Thymus (tissue), 11 donors: ENCODE data around the gene LHFPL2. TPM values are rescaled to one million over a fixed set of nuclear protein-coding genes. Genes with fewer than 3 reads are reported as not detected.

ENCODE experiments used
- DNase-seq, 9 donors: peaks; one replicate each; pipeline ENCODE4 v3.0.0-alpha.2; 2013; ENCODE audit warnings: low spot score in 9 of 9, low read depth in 6 of 9, missing footprints in 1 of 9
- H3K27ac ChIP-seq, 2 donors: one replicate each; pipeline ENCODE4 v1.5.1; 2013; ENCODE audit warnings: control low read depth in 1 of 2, low read depth in 1 of 2, low read length in 1 of 2, mild to moderate bottlenecking in 1 of 2, moderate library complexity in 1 of 2
- H3K27me3 ChIP-seq, 2 donors: one replicate each; pipeline ENCODE4 v1.5.1; 2013; ENCODE audit warnings: low read length in 1 of 2; ENCODE audit not compliant: control insufficient read depth in 2 of 2, insufficient read depth in 1 of 2
- H3K36me3 ChIP-seq, 2 donors: one replicate each; pipeline ENCODE4 v1.5.1; 2013; ENCODE audit warnings: low read length in 1 of 2, mild to moderate bottlenecking in 1 of 2, moderate library complexity in 1 of 2; ENCODE audit not compliant: control insufficient read depth in 2 of 2, insufficient read depth in 2 of 2
- H3K4me1 ChIP-seq, 2 donors: one replicate each; pipeline ENCODE4 v1.5.1; 2013; ENCODE audit warnings: low read length in 2 of 2; ENCODE audit not compliant: control insufficient read depth in 2 of 2, insufficient read depth in 2 of 2
- H3K4me3 ChIP-seq, 2 donors: one replicate each; pipeline ENCODE4 v1.5.1; 2013; ENCODE audit warnings: low read length in 2 of 2, control low read depth in 1 of 2, mild to moderate bottlenecking in 1 of 2
- H3K9me3 ChIP-seq, 2 donors: one replicate each; pipeline ENCODE4 v1.5.1; 2013; ENCODE audit warnings: low read length in 1 of 2, mild to moderate bottlenecking in 1 of 2; ENCODE audit not compliant: control insufficient read depth in 2 of 2, insufficient read depth in 1 of 2
- WGBS: extraction: QIAGEN DNeasy Blood & Tissue Kit; methylation state at CpG from one replicate; pipeline ENCODE4 v1.1.7; 2013; 5-methylcytosine and 5-hydroxymethylcytosine counted together
- polyA plus RNA-seq: library from polyadenylated mRNA; stranded (reverse); fragments of 200-250 nt; gene quantifications from one replicate; pipeline ENCODE4 v1.2.3, GENCODE V29; 2013
- total RNA-seq: library from RNA; stranded (reverse); fragments of 120-200 nt; gene quantifications from one replicate; pipeline ENCODE4 v1.2.4, GENCODE V29; 2013
- donor health status: healthy.

LHFPL2 gene
- total and polyA plus RNA-seq, 2 donors = 9.1 to 21.4 TPM

DNA sequence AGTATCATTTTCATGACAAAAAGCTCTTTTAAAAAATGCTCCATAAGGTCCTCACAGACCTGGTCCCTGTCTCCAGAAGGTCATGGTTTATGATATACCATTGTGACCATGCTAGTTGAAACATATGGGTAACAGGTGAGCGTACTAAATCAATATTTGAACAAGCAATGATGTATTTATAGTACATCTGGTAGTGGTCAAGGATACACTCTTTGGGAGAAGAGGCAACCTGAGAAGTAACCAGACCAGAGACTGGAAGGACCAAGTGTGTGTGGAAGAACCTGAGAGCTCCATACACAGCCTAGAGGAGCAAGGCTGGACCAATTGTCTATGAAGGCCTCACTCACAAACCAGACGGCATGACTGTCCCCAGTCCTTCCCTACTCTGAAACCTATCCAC lies 55.1 kb downstream of the LHFPL2 start:
- Histone ChIP-seq H3K27ac (no peak overlapping the region), H3K4me1 (no peaks in the 10 kb centered on the region), H3K36me3 (peaks cover 0 to 5% of the 10 kb centered on the region in 2 donors), H3K9me3 (no peaks in the 10 kb centered on the region), H3K27me3 (no peaks in the 10 kb centered on the region), H3K4me3 (no peak overlapping the region)
- over 99% methylated on average over 2 of the region's 2 CpGs for WGBS
- DNase-seq = no peak

DNA sequence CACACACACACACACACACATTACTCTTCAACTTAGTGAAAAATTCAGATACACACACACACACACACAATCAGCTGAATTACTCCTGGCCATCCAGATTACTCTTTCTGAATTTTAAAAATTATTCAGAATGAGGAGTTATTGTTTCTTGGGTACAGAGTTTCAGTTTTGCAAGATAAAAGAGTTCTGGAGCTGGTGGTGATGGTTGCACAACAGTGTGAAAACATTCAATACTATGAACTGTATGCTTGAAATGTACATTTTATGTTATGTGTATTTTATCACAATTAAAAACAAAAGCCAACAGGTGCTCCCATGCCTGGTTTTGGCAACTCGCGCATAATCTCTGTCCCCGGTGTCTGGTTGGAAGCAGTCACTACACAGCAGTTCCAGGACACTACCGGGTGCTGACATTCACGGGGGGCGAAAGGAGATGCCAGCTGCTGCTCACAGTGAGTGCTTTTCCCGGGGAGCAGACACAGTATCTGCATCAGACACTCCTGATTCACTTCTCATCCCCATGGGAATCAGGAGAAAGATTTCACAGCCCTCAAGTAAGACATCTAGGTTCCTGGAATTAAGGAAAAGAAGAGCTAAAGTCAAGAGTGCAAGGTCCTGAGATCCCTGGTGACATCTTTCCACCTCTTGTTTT lies 55.7 kb downstream of the LHFPL2 start:
- Histone ChIP-seq H3K4me1 (peaks cover 0 to 2% of the 10 kb centered on the region in 2 donors), H3K27ac (no peak overlapping the region)

DNA sequence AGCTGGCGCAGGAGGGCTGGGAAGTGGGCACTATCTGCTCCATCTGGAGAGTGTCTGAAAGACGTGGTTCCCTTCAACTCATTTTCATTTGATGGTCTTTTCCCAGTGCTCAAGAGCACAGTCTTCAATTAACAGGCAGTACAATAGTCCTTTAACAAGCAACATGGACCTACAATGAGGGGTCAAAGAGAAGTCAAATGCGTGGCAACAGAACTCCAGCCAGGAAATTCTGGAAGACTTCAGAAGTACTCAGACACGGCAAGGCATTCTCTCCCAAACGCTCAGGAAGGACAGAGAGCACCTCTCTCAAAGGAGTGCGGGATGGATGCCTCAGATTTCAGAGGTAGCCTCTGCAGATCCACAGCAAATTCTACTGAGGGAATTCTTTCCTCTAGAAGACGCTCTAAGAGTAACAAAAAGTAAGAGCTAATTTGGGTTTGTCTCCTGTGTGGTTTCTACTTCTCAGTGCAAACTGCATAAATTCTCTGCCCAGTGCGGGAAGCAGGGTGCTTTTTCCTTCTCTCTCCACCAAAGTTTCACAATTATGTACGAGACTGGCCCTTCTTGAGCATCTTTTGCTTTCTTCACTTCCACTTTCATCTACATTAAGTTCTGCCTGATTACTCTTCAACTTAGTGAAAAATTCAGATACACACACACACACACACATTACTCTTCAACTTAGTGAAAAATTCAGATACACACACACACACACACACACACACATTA lies 56.4 kb downstream of the LHFPL2 start:
- Histone ChIP-seq H3K27ac (no peak overlapping the region), H3K4me3 (no peak overlapping the region)

More for the DNA sequence above, 55.7 kb downstream of the LHFPL2 start:
- H3K27me3 ChIP-seq = no peaks in the 10 kb centered on the region
- 97% methylated on average over 7 of the region's 7 CpGs for WGBS
- no peaks in the 10 kb centered on the region for H3K9me3 ChIP-seq
- no peak overlapping the region for H3K4me3 ChIP-seq
- DNase-seq = no peak
- H3K36me3 ChIP-seq = peaks cover 0 to 5% of the 10 kb centered on the region in 2 donors

DNA sequence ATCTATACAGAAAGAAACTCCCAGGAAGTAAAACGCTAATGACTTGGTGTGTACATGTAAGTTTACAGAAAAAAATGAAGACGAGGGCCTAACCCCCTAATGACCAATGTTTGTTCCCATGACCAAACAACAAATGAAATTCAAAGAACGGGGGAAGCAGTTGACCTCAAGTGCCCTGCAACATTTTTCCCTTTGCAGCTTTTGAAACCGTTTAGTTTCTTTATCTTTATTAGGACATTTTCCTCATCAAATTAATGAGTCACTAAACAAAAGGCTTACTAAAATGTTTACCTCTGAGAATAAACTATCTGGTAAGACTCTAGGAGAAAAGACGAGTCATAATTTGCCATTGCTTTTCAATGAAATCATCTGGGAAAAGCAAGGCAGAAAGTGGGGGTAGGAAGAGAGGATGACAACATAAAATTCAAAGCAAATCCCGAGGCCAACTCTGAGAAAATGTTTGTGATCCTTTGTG lies 57.4 kb downstream of the LHFPL2 start:
- H3K4me1 ChIP-seq = peaks cover 0 to 8% of the 10 kb centered on the region in 2 donors
- H3K36me3 ChIP-seq = peaks cover 0 to 5% of the 10 kb centered on the region in 2 donors
- DNase-seq = no peak
- no peak overlapping the region for H3K27ac ChIP-seq
- no peaks in the 10 kb centered on the region for H3K9me3 ChIP-seq
- H3K4me3 ChIP-seq = no peak overlapping the region
- no peaks in the 10 kb centered on the region for H3K27me3 ChIP-seq
- WGBS = 90% methylated on average over 6 of the region's 6 CpGs

More for the DNA sequence above, 56.4 kb downstream of the LHFPL2 start:
- Histone ChIP-seq H3K9me3 (no peaks in the 10 kb centered on the region), H3K36me3 (peaks cover 0 to 5% of the 10 kb centered on the region in 2 donors), H3K27me3 (no peaks in the 10 kb centered on the region), H3K4me1 (peaks cover 0 to 5% of the 10 kb centered on the region in 2 donors)
- WGBS = 96% methylated on average over 9 of the region's 9 CpGs
- DNase-seq = no peak

DNA sequence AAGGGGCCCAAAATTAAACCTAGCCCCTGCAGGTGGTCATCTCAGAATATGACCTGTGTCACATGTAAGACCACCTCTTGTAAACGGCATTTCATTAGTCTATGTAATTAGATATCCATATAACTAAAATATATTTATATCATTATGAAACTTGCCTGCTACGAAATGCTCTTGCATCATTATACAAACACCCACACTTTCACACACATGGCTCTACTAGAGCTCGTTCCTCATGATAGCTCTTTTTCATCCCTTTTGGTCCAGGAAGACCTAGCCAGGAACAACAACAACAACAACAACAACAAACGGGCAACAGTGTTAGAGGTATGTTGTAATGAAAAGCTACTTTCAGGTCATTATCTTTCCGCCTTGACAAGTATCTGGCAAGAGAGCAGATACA lies 58.6 kb downstream of the LHFPL2 start:
- no peaks in the 10 kb centered on the region for H3K27me3 ChIP-seq
- H3K4me1 ChIP-seq = peaks cover 0 to 8% of the 10 kb centered on the region in 2 donors
- H3K27ac ChIP-seq = no peak overlapping the region
- H3K4me3 ChIP-seq = no peak overlapping the region
- peaks cover 0 to 5% of the 10 kb centered on the region in 2 donors for H3K36me3 ChIP-seq
- DNase-seq = no peak
- WGBS = 75% methylated on average over 5 of the region's 5 CpGs
- peaks cover 0 to 6% of the 10 kb centered on the region in 2 donors for H3K9me3 ChIP-seq

DNA sequence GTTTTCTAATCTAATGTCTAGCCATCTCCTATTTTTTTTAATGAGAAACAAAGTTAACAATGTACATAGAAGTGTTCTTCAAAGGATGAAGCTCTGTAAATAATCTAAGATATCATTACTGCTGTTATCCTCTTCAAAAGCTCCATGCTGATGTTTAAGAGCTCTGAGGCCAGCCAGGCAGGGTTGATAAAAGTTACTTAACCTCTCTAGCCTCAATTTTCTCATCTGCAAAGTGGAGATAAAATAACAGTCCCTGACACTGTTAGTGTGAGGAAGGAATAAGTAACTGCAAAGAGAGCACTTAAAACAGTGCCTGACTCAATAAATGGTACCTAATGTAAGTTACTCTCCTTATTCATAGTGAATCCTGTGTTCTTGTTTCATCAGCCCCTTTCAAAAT lies 60.1 kb downstream of the LHFPL2 start:
- Histone ChIP-seq H3K4me1 (peaks cover 0 to 8% of the 10 kb centered on the region in 2 donors), H3K27ac (no peak overlapping the region), H3K4me3 (no peak overlapping the region), H3K9me3 (peaks cover 0 to 6% of the 10 kb centered on the region in 2 donors), H3K36me3 (peaks cover 0 to 5% of the 10 kb centered on the region in 2 donors), H3K27me3 (no peaks in the 10 kb centered on the region)
- DNase-seq = no peak

DNA sequence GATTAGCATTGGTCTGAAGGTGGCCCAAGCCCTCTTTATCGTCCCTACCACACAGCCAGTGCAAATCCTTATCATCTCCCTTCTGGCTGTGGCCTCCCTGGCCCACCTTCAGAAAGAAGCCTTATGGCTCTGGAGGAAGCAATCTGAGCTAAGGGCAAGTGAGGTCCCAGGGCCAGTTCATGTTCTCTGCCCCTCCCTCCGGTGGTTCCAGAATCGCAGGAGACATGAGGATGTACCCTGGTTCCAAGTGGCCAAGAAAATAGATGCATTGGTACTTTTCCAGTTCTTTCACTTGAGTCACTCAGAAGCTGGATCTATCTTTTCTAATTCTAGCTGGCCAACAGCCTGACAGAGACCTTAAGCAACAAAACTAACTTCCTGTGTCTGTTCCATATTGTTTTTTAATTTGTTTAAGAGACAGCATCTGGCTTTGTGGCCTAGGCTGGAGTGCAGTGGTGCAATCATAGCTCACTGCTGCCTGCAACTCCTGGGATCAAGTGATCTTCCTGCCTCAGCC lies 60.7 kb downstream of the LHFPL2 start:
- Histone ChIP-seq H3K36me3 (peaks cover 0 to 5% of the 10 kb centered on the region in 2 donors), H3K9me3 (peaks cover 0 to 6% of the 10 kb centered on the region in 2 donors), H3K4me1 (peaks cover 0 to 8% of the 10 kb centered on the region in 2 donors), H3K4me3 (no peak overlapping the region), H3K27me3 (no peaks in the 10 kb centered on the region), H3K27ac (no peak overlapping the region)
- 97% methylated on average over 3 of the region's 3 CpGs for WGBS
- no peak for DNase-seq

DNA sequence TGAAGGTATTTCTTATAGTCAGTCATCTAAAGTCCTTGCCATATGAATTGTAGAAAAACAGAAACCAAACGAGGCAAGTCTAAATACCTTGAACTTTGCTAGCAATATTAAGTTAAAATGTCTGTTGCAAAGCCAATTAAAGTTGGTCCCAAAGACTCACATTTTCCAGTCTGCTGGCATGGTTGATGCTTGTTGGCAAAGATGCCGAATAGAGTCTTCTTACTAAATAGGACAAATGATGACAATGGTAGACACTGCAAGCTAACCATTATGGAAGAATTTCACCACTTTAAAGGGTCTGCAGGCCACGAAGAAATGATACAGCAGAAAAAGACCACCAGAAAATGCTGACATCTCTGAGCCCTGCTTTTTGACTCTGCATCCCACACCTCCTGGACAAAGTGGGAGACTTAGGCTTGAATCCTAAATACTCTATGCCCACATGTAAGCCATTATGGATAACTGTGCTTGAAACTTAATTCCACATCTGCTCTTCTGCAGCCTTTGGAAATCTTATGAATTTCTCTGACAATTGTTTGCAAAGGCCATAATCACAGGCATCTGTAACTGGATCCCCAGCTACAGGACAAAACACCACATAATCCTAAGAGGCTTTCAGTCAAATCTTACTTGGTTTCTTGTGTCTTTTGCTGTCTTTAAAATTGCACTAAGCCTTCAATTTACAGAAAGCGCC lies 61.3 kb downstream of the LHFPL2 start:
- 95% methylated on average over 4 of the region's 4 CpGs for WGBS
- no peak for DNase-seq
- Histone ChIP-seq H3K9me3 (peaks cover 0 to 6% of the 10 kb centered on the region in 2 donors), H3K27me3 (no peaks in the 10 kb centered on the region), H3K4me3 (no peak overlapping the region), H3K36me3 (peaks cover 0 to 5% of the 10 kb centered on the region in 2 donors), H3K4me1 (peaks cover 0 to 8% of the 10 kb centered on the region in 2 donors), H3K27ac (no peak overlapping the region)
